Body of pancreas (tissue), 4 donors: ENCODE measurements around the gene GNB5.

Experiments used
- POLR2A ChIP-seq, 3 donors: fragments of 450-650 bp; IDR thresholded peaks; one replicate each; pipeline ENCODE4 v1.6.1; 2016; ENCODE audit warnings: antibody characterized with exemption in 3 of 3, mild to moderate bottlenecking in 2 of 3
- TF ChIP-seq, protein P1 (sequence below), 7 experiments: fragments of 450-650 bp in 4 of 7; fragments of 200-600 bp in 3 of 7; sonication (generic) in 3 of 7; IDR thresholded peaks; one replicate each; pipeline ENCODE4 v1.5.1; 2016 to 2019; ENCODE audit warnings: antibody characterized with exemption in 7 of 7

DNA sequence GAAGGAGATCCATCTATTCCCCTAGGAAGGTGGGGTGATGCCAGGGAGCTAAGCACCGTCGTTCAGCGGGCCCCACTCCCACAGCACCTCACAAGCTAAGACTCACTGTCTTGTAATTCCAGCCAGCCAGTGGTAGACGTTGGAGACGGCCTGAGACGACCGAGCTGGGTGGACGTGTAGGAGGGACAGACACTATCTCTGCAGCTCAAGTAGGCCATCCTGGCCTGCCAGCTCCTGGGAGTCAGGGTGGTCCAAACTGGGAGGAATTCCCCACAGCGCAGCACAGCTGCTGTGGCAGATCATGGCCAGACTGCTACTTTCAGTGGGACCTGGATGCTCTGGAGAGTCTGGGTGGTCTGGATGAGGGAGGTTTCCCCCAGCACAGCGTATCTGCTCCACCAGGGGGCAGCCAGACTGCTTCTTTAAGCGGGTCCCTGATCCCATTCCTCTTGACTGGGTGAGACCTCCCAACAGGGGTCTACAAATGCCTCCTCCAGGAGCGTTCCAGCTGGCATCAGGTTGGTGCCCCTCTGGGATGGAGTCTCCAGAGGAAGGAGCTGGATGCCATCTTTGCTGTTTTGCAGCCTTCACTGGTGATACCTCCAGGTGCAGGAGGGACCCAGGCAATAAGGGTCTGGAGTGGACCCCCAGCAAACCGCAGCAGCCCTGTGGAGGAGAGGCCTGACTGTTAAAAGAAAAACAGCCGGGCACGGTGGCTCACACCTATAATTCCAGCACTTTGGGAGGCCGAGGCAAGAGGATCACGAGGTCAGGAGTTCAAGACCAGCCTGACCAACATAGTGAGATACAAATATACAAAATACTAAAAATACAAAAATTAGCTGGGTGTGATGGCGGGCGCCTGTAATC is 27.6 kb downstream of the GNB5 start:
- TF ChIP-seq, protein P1, sequence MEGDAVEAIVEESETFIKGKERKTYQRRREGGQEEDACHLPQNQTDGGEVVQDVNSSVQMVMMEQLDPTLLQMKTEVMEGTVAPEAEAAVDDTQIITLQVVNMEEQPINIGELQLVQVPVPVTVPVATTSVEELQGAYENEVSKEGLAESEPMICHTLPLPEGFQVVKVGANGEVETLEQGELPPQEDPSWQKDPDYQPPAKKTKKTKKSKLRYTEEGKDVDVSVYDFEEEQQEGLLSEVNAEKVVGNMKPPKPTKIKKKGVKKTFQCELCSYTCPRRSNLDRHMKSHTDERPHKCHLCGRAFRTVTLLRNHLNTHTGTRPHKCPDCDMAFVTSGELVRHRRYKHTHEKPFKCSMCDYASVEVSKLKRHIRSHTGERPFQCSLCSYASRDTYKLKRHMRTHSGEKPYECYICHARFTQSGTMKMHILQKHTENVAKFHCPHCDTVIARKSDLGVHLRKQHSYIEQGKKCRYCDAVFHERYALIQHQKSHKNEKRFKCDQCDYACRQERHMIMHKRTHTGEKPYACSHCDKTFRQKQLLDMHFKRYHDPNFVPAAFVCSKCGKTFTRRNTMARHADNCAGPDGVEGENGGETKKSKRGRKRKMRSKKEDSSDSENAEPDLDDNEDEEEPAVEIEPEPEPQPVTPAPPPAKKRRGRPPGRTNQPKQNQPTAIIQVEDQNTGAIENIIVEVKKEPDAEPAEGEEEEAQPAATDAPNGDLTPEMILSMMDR (IDR thresholded peaks at IDR 0.05), result peak in 1 of 7 experiments; percentile 9
- TF ChIP-seq POLR2A (IDR thresholded peaks at IDR 0.05), result no peak
